Astrocyte (in vitro differentiated cells and primary cell): ENCODE data around the gene GPC5. TPM values are rescaled to one million over a fixed set of nuclear protein-coding genes. Genes with fewer than 3 reads are reported as not detected.

Experiments
- DNase-seq: peaks from one replicate; pipeline ENCODE4 v3.0.0-alpha.2; 2010; ENCODE audit warnings: low read depth
- FAIRE-seq: peaks from 2 replicates; lab custom pipeline; 2011; peaks lifted over from hg19 to GRCh38; lab: Jason Lieb, UNC
- H2AFZ ChIP-seq: 2 replicates; pipeline ENCODE4 v1.6.0; 2012; ENCODE audit warnings: low read depth, low read length, inconsistent platforms
- H3K27ac ChIP-seq: 2 replicates; pipeline ENCODE4 v1.5.1; 2011; ENCODE audit warnings: low read depth, low read length, inconsistent platforms
- H3K27me3 ChIP-seq: 2 replicates; pipeline ENCODE4 v1.6.0; 2011; ENCODE audit warnings: low read length, inconsistent platforms; ENCODE audit not compliant: insufficient read depth
- H3K36me3 ChIP-seq: 2 replicates; pipeline ENCODE4 v1.5.1; 2011; ENCODE audit warnings: low read length, inconsistent platforms; ENCODE audit not compliant: insufficient read depth
- H3K4me1 ChIP-seq: 2 replicates; pipeline ENCODE4 v1.5.1; 2011; ENCODE audit warnings: low read length, inconsistent platforms; ENCODE audit not compliant: insufficient read depth
- H3K4me2 ChIP-seq: 2 replicates; pipeline ENCODE4 v1.6.0; 2012; ENCODE audit warnings: low read length, inconsistent platforms
- H3K4me3 ChIP-seq: 2 replicates; pipeline ENCODE4 v1.5.1; 2011; ENCODE audit warnings: low read depth, mild to moderate bottlenecking, low read length, inconsistent platforms; ENCODE audit not compliant: insufficient read depth
- H3K79me2 ChIP-seq: 2 replicates; pipeline ENCODE4 v1.6.0; 2012; ENCODE audit warnings: mild to moderate bottlenecking, low read length, inconsistent platforms; ENCODE audit not compliant: insufficient read depth
- H3K9ac ChIP-seq: 2 replicates; pipeline ENCODE4 v1.6.0; 2012; ENCODE audit warnings: mild to moderate bottlenecking, low read length, inconsistent platforms
- H3K9me3 ChIP-seq: 2 replicates; pipeline ENCODE4 v1.5.1; 2012; ENCODE audit warnings: low read depth, mild to moderate bottlenecking, low read length, inconsistent platforms; ENCODE audit not compliant: insufficient read depth
- H4K20me1 ChIP-seq: 2 replicates; pipeline ENCODE4 v1.6.0; 2012; ENCODE audit warnings: low read length, inconsistent platforms; ENCODE audit not compliant: insufficient read depth
- H3K27ac Mint-ChIP-seq: one replicate; pipeline ENCODE4 v1.8.0; 2021; ENCODE audit warnings: mild to moderate bottlenecking, mixed read lengths; ENCODE audit not compliant: unreplicated experiment
- H3K27me3 Mint-ChIP-seq: one replicate; pipeline ENCODE4 v1.8.0; 2021; ENCODE audit warnings: low read depth, mixed read lengths; ENCODE audit not compliant: unreplicated experiment
- H3K36me3 Mint-ChIP-seq: one replicate; pipeline ENCODE4 v1.8.0; 2021; ENCODE audit warnings: low read depth, mixed read lengths; ENCODE audit not compliant: unreplicated experiment
- H3K4me1 Mint-ChIP-seq: one replicate; pipeline ENCODE4 v1.8.0; 2021; ENCODE audit warnings: low read depth, mixed read lengths; ENCODE audit not compliant: unreplicated experiment
- H3K4me3 Mint-ChIP-seq: one replicate; pipeline ENCODE4 v1.8.0; 2021; ENCODE audit warnings: mild to moderate bottlenecking, moderate library complexity, mixed read lengths; ENCODE audit not compliant: unreplicated experiment
- H3K9me3 Mint-ChIP-seq: one replicate; pipeline ENCODE4 v1.8.0; 2021; ENCODE audit warnings: mild to moderate bottlenecking, mixed read lengths; ENCODE audit not compliant: unreplicated experiment
- EZH2 ChIP-seq: IDR thresholded peaks from 2 replicates; pipeline ENCODE4 v1.6.1; 2012; ENCODE audit warnings: mild to moderate bottlenecking, low read length, inconsistent platforms; ENCODE audit not compliant: insufficient read depth
- total RNA-seq: library from RNA; stranded (reverse); gene quantifications from 2 replicates; pipeline ENCODE4 v1.2.1, GENCODE V29; 2021
- TF ChIP-seq, protein P1 (sequence below): IDR thresholded peaks from 2 replicates; pipeline ENCODE4 v1.5.1; 2011; ENCODE audit warnings: low read depth, mild to moderate bottlenecking, inconsistent platforms, low read length, moderate library complexity; ENCODE audit not compliant: insufficient read depth

Gene GPC5
- total RNA-seq, 1 donor from 2014 or later: 1.1 TPM

- H3K36me3 Mint-ChIP-seq: no peaks in the 10 kb centered on the region
- H2AFZ ChIP-seq: no peak overlapping the region
- no peaks in the 10 kb centered on the region for H3K4me1 ChIP-seq
- TF ChIP-seq, protein P1, sequence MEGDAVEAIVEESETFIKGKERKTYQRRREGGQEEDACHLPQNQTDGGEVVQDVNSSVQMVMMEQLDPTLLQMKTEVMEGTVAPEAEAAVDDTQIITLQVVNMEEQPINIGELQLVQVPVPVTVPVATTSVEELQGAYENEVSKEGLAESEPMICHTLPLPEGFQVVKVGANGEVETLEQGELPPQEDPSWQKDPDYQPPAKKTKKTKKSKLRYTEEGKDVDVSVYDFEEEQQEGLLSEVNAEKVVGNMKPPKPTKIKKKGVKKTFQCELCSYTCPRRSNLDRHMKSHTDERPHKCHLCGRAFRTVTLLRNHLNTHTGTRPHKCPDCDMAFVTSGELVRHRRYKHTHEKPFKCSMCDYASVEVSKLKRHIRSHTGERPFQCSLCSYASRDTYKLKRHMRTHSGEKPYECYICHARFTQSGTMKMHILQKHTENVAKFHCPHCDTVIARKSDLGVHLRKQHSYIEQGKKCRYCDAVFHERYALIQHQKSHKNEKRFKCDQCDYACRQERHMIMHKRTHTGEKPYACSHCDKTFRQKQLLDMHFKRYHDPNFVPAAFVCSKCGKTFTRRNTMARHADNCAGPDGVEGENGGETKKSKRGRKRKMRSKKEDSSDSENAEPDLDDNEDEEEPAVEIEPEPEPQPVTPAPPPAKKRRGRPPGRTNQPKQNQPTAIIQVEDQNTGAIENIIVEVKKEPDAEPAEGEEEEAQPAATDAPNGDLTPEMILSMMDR: no peak
- no peak for TF ChIP-seq EZH2
- no peak overlapping the region for H3K4me3 ChIP-seq
- H4K20me1 ChIP-seq: no peaks in the 10 kb centered on the region
- H3K9me3 Mint-ChIP-seq: no peaks in the 10 kb centered on the region
- no peaks in the 10 kb centered on the region for H3K27me3 Mint-ChIP-seq
- no peaks in the 10 kb centered on the region for H3K36me3 ChIP-seq
- no peaks in the 10 kb centered on the region for H3K79me2 ChIP-seq
- no peaks in the 10 kb centered on the region for H3K27me3 ChIP-seq
- FAIRE-seq: no peak
- H3K9ac ChIP-seq: no peak overlapping the region
- no peak overlapping the region for H3K4me3 Mint-ChIP-seq
- DNase-seq: no peak
- no peak overlapping the region for H3K4me2 ChIP-seq
- no peak overlapping the region for H3K27ac Mint-ChIP-seq
- no peaks in the 10 kb centered on the region for H3K9me3 ChIP-seq
- H3K27ac ChIP-seq: no peak overlapping the region
- H3K4me1 Mint-ChIP-seq: no peaks in the 10 kb centered on the region
Observed at GRCh38 chr13:92670096-92670495, 1271.7 kb downstream of the GPC5 start.

GRCh38 chr13:92671821-92672220 lies 1273.4 kb downstream of the GPC5 start:
- no peaks in the 10 kb centered on the region for H3K27me3 Mint-ChIP-seq
- no peak for FAIRE-seq

GRCh38 chr13:92676246-92676645 lies 1277.8 kb downstream of the GPC5 start:
- no peak overlapping the region for H3K27ac ChIP-seq
- H3K4me3 ChIP-seq: no peak overlapping the region
- TF ChIP-seq, protein P1: no peak
- no peak for TF ChIP-seq EZH2
- H3K27me3 ChIP-seq: no peaks in the 10 kb centered on the region
- no peaks in the 10 kb centered on the region for H3K36me3 Mint-ChIP-seq
- no peaks in the 10 kb centered on the region for H3K9me3 ChIP-seq
- no peak overlapping the region for H3K4me3 Mint-ChIP-seq
- no peak overlapping the region for H3K4me2 ChIP-seq
- H3K4me1 Mint-ChIP-seq: peaks cover 1% of the 10 kb centered on the region
- H3K27ac Mint-ChIP-seq: no peak overlapping the region
- no peaks in the 10 kb centered on the region for H3K9me3 Mint-ChIP-seq
- no peaks in the 10 kb centered on the region for H3K36me3 ChIP-seq
- H4K20me1 ChIP-seq: no peaks in the 10 kb centered on the region
- DNase-seq (no peak), FAIRE-seq (no peak)
- no peaks in the 10 kb centered on the region for H3K27me3 Mint-ChIP-seq
- H3K79me2 ChIP-seq: no peaks in the 10 kb centered on the region
- H3K9ac ChIP-seq: no peak overlapping the region
- H3K4me1 ChIP-seq: no peaks in the 10 kb centered on the region
- H2AFZ ChIP-seq: no peak overlapping the region

More at GRCh38 chr13:92671821-92672220, 1273.4 kb downstream of the GPC5 start:
- DNase-seq: no peak
- no peak for TF ChIP-seq EZH2
- TF ChIP-seq, protein P1: no peak
- Mint-ChIP-seq H3K36me3 (no peaks in the 10 kb centered on the region), H3K9me3 (no peaks in the 10 kb centered on the region), H3K4me3 (no peak overlapping the region), H3K4me1 (no peaks in the 10 kb centered on the region), H3K27ac (no peak overlapping the region)
- H3K79me2 ChIP-seq: no peaks in the 10 kb centered on the region
- no peaks in the 10 kb centered on the region for H4K20me1 ChIP-seq
- H2AFZ ChIP-seq: no peak overlapping the region
- no peaks in the 10 kb centered on the region for H3K27me3 ChIP-seq
- no peaks in the 10 kb centered on the region for H3K9me3 ChIP-seq
- H3K4me1 ChIP-seq: no peaks in the 10 kb centered on the region
- H3K4me3 ChIP-seq: no peak overlapping the region
- H3K36me3 ChIP-seq: no peaks in the 10 kb centered on the region
- H3K4me2 ChIP-seq: no peak overlapping the region
- H3K27ac ChIP-seq: no peak overlapping the region
- no peak overlapping the region for H3K9ac ChIP-seq
